Umbilical cord (tissue), 2 donors: Measurements from ENCODE around the gene SULT2B1. TPM values are rescaled to one million over a fixed set of nuclear protein-coding genes. Genes with fewer than 3 reads are reported as not detected.

ENCODE experiments used
- DNase-seq: peaks from one replicate; pipeline ENCODE4 v3.0.0-alpha.2; 2015; ENCODE audit warnings: low spot score
- total RNA-seq: library from RNA; depleted of rRNA; stranded (reverse); fragments of >200 nt; gene quantifications from one replicate; pipeline ENCODE4 v1.2.3, GENCODE V29; 2014; ENCODE audit warnings: low replicate concordance; ENCODE audit not compliant: insufficient read depth

SULT2B1 gene
- total RNA-seq, 1 donor from 2014 or later: not detected

DNA sequence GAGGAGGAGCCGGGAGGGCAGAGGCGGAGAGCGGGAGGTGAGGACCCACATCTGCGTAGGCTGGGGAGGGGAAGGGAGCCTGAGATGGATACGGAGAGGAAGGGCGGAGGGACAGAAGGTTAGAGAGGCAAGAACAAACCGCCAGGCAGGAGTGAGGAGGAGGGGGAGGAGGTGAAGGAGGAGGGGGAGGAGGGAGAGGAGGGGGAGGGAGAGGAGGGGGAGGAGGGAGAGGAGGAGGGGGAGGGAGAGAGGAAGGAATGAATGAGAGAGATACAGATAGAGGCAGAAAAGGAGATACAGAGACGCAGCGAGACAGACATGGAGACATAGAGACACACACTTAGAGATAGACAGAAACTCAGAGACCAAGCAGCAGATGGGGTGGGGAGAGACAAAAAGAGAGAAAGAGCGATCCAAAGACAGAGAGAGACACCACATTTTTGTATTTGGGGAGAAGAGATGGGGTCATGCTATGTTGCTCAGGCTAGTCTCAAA, 94.8 kb downstream of the SULT2B1 start:
- no peak for DNase-seq

DNA sequence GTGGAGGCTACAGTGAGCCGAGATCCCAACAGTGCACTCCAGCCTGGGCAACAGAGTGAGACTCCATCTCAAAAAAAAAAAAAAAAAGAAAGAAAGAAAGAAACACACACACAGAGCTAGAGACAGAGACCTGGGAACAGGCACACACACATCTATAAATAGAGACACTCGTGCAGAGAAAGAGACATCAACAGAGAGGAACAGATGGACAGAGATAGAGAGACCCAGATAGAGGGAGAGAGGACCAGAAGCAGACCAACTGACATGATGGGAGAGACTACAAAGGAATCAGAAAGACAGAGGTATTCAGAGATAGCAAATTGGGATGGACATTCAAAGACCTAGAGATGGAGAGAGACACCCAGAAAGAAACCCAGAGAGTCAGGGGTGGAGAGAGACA, 96.2 kb downstream of the SULT2B1 start:
- no peak for DNase-seq

Other genes with a start within 250 kb of the SULT2B1 start
- gene EMP3, start 226.6 kb upstream of the SULT2B1 start, total RNA-seq: 35.4 TPM
- gene TMEM143, start 188.2 kb upstream of the SULT2B1 start, total RNA-seq: 14.4 TPM
- gene SYNGR4, start 187.8 kb upstream of the SULT2B1 start, total RNA-seq: not detected
- 47.7 TPM for gene KDELR1, start 160.6 kb upstream of the SULT2B1 start, total RNA-seq
- gene GRIN2D, start 158.5 kb upstream of the SULT2B1 start, total RNA-seq: 4.3 TPM
- gene GRWD1, start 106.2 kb upstream of the SULT2B1 start, total RNA-seq: 19.0 TPM
- gene KCNJ14, start 96.6 kb upstream of the SULT2B1 start, total RNA-seq: 0.48 TPM
- gene CYTH2, start 82.8 kb upstream of the SULT2B1 start, total RNA-seq: 20.0 TPM
- gene LMTK3, start 40.3 kb upstream of the SULT2B1 start, total RNA-seq: not detected
- gene SPACA4, start 54.6 kb downstream of the SULT2B1 start, total RNA-seq: not detected
- gene FAM83E, start 62.9 kb downstream of the SULT2B1 start, total RNA-seq: 0.48 TPM
- 1,534 TPM for gene RPL18, start 67.0 kb downstream of the SULT2B1 start, total RNA-seq
- 7.5 TPM for gene SPHK2, start 67.3 kb downstream of the SULT2B1 start, total RNA-seq
- 0.72 TPM for gene DBP, start 85.2 kb downstream of the SULT2B1 start, total RNA-seq
- not detected for gene CA11, start 94.0 kb downstream of the SULT2B1 start, total RNA-seq
- not detected for gene NTN5, start 120.8 kb downstream of the SULT2B1 start, total RNA-seq
- 0.72 TPM for gene FUT2, start 143.8 kb downstream of the SULT2B1 start, total RNA-seq
- not detected for gene MAMSTR, start 167.6 kb downstream of the SULT2B1 start, total RNA-seq
- gene RASIP1, start 188.4 kb downstream of the SULT2B1 start, total RNA-seq: 3.1 TPM
- gene IZUMO1, start 194.7 kb downstream of the SULT2B1 start, total RNA-seq: not detected
- 1.4 TPM for gene FUT1, start 200.5 kb downstream of the SULT2B1 start, total RNA-seq
- gene FGF21, start 203.4 kb downstream of the SULT2B1 start, total RNA-seq: not detected